HepG2 (cell line): ENCODE data around the gene XCL2. TPM values are rescaled to one million over a fixed set of nuclear protein-coding genes. Genes with fewer than 3 reads are reported as not detected.

Source experiments
- AHDC1 ChIP-seq: sonication (generic); formaldehyde crosslinking; IDR thresholded peaks from 2 replicates; pipeline ENCODE4 v1.5.1; 2020; ENCODE audit warnings: mild to moderate bottlenecking, missing genetic modification reagents, borderline replicate concordance
- ARID2 ChIP-seq: sonication (generic); formaldehyde crosslinking; IDR thresholded peaks from 2 replicates; pipeline ENCODE4 v1.8.1; 2022; ENCODE audit warnings: mild to moderate bottlenecking, missing genetic modification reagents, borderline replicate concordance
- ARID5B ChIP-seq: IDR thresholded peaks from 2 replicates; pipeline ENCODE4 v1.4.0; 2020; ENCODE audit warnings: mild to moderate bottlenecking, missing genetic modification reagents
- BATF2 ChIP-seq: sonication (generic); formaldehyde crosslinking; IDR thresholded peaks from 2 replicates; pipeline ENCODE4 v1.8.0; 2022; ENCODE audit warnings: mild to moderate bottlenecking, missing genetic modification reagents, moderate library complexity
- BORCS8-MEF2B ChIP-seq: sonication (generic); formaldehyde crosslinking; IDR thresholded peaks from 2 replicates; pipeline ENCODE4 v1.8.0; 2022; ENCODE audit warnings: mild to moderate bottlenecking, missing genetic modification reagents
- HNF4G ChIP-seq, 2 experiments: sonication (generic) in 1 of 2; formaldehyde crosslinking in 1 of 2; IDR thresholded peaks; 2 replicates each; pipeline versions ENCODE4 v1.4.0 to v1.6.1; 2011 to 2020; ENCODE audit warnings: borderline replicate concordance in 2 of 2, low read depth in 2 of 2, mild to moderate bottlenecking in 2 of 2, low read length in 1 of 2, missing genetic modification reagents in 1 of 2, moderate library complexity in 1 of 2
- SSRP1 ChIP-seq: IDR thresholded peaks from 2 replicates; pipeline ENCODE4 v1.6.1; 2016; ENCODE audit warnings: control low read depth
- ZBTB46 ChIP-seq: sonication (generic); formaldehyde crosslinking; IDR thresholded peaks from 2 replicates; pipeline ENCODE4 v1.4.0; 2020; ENCODE audit warnings: mild to moderate bottlenecking, missing genetic modification reagents, borderline replicate concordance
- ZFY ChIP-seq: sonication (generic); formaldehyde crosslinking; IDR thresholded peaks from 2 replicates; pipeline ENCODE4 v1.4.0; 2020; ENCODE audit warnings: missing genetic modification reagents
- ZNF350 ChIP-seq: sonication (generic); formaldehyde crosslinking; IDR thresholded peaks from 2 replicates; pipeline ENCODE4 v1.4.0; 2020; ENCODE audit warnings: mild to moderate bottlenecking, low read depth, missing genetic modification reagents, borderline replicate concordance
- ZNF607 ChIP-seq: sonication (generic); formaldehyde crosslinking; IDR thresholded peaks from 2 replicates; pipeline ENCODE4 v1.5.1; 2020; ENCODE audit warnings: missing genetic modification reagents, mild to moderate bottlenecking, borderline replicate concordance
- polyA plus RNA-seq, 8 experiments: library from polyadenylated mRNA; depleted of rRNA in 3 of 8; stranded (reverse) in 7 of 8; unstranded in 1 of 8; fragments of >200 nt; fragmentation: Illumina TruSeq in 4 of 8; extraction: Trizol in 4 of 8; gene quantifications; 2 replicates each; pipeline versions ENCODE4 v1.2.1 to v1.2.3, GENCODE V29; 2011 to 2016; ENCODE audit warnings: low read depth in 4 of 8, missing spikeins in 1 of 8, mixed read lengths in 1 of 8; ENCODE audit not compliant: insufficient read depth in 1 of 8
- total RNA-seq, 5 experiments: library from RNA; depleted of rRNA; stranded (reverse); fragments of >200 nt; fragmentation: Illumina TruSeq; extraction: Trizol; gene quantifications; 2 replicates each; pipeline ENCODE4 v1.2.3, GENCODE V29; 2016; ENCODE audit warnings: low read depth in 1 of 5
- TF ChIP-seq, protein P1 (sequence below): sonication (generic); formaldehyde crosslinking; IDR thresholded peaks from 2 replicates; pipeline ENCODE4 v1.5.1; 2020; ENCODE audit warnings: missing genetic modification reagents, mild to moderate bottlenecking, borderline replicate concordance

XCL2 gene
- total and polyA plus RNA-seq, 2 of the 13 experiments (the other 11 are each of a cell fraction or from before 2014, with no cell fraction given), result 0.50 TPM; not detected in 1

DNA sequence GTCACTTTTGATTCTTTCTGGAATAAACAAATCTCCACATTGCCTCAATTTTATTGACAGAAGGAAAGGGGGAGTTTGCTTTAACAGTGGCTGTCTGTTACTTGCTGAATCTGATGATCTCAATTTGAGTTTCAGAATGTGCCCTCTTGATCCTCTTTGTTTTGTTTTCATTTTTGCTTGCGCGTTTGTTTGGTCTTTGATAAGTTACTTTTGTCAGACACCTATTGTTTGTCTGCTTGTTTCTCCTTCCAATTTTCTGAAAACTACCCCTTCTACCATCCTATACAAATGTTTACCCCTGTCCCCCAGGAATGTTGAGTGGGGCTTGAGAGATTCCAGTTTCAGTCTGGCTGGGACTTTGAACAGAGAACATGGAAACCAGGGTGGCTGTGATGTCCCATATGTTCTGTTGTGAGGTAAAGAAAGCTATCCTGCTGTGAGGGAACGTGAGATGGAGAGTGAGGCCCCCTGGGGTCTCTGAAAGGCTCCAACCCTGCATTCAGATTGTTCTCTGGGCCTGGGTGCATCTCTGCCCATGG, 11.8 kb upstream of the XCL2 start (continued):
- TF ChIP-seq ZBTB46, result no peak
- no peak for TF ChIP-seq BATF2 (CRISPR knock-in tag)
- TF ChIP-seq AHDC1 (CRISPR knock-in tag), result 0 out of 2 replicates have a peak, but pooled peaks have one; percentile 12
- TF ChIP-seq SSRP1 (CRISPR knock-in tag), result peak; percentile 54; the same call in 1 of the 2 replicates
- peak; percentile 46; the same call in 1 of the 2 replicates for TF ChIP-seq HNF4G (IDR thresholded peaks at IDR 0.05; ENCODE audit: borderline replicate concordance, low read depth, low read length)
- TF ChIP-seq HNF4G (CRISPR knock-in tag; IDR thresholded peaks at IDR 0.05; ENCODE audit: borderline replicate concordance, low read depth), result no peak
- TF ChIP-seq BORCS8-MEF2B, result no peak
- TF ChIP-seq ARID5B (CRISPR knock-in tag), result peak; percentile 78
- TF ChIP-seq ZNF350 (CRISPR knock-in tag), result no peak
- TF ChIP-seq ARID2 (CRISPR knock-in tag), result no peak
- TF ChIP-seq ZFY (CRISPR knock-in tag), result no peak
- TF ChIP-seq ZNF607 (CRISPR knock-in tag), result no peak
- TF ChIP-seq, protein P1, sequence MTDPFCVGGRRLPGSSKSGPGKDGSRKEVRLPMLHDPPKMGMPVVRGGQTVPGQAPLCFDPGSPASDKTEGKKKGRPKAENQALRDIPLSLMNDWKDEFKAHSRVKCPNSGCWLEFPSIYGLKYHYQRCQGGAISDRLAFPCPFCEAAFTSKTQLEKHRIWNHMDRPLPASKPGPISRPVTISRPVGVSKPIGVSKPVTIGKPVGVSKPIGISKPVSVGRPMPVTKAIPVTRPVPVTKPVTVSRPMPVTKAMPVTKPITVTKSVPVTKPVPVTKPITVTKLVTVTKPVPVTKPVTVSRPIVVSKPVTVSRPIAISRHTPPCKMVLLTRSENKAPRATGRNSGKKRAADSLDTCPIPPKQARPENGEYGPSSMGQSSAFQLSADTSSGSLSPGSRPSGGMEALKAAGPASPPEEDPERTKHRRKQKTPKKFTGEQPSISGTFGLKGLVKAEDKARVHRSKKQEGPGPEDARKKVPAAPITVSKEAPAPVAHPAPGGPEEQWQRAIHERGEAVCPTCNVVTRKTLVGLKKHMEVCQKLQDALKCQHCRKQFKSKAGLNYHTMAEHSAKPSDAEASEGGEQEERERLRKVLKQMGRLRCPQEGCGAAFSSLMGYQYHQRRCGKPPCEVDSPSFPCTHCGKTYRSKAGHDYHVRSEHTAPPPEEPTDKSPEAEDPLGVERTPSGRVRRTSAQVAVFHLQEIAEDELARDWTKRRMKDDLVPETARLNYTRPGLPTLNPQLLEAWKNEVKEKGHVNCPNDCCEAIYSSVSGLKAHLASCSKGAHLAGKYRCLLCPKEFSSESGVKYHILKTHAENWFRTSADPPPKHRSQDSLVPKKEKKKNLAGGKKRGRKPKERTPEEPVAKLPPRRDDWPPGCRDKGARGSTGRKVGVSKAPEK (CRISPR knock-in tag), result no peak
